Tibial nerve (tissue), 4 donors: ENCODE data around the gene KNG1. TPM values are rescaled to one million over a fixed set of nuclear protein-coding genes. Genes with fewer than 3 reads are reported as not detected.
"Not testable (repeated sequence)": the region's sequence is repeated elsewhere in the genome, so short reads cannot be mapped to it uniquely, and the experiment has no call there.

Source experiments
- DNase-seq, 2 donors: peaks; one replicate each; pipeline ENCODE4 v3.0.0-alpha.2; 2019; ENCODE audit warnings: low spot score in 2 of 2
- H3K27ac ChIP-seq, 4 donors: fragments of 200-600 bp; sonication (generic) in 3 of 4; one replicate each; pipeline ENCODE4 v1.5.1; 2017 to 2019; ENCODE audit warnings: mild to moderate bottlenecking in 1 of 4
- H3K27me3 ChIP-seq, 2 donors: fragments of 200-600 bp; sonication (generic) in 1 of 2; one replicate each; pipeline versions ENCODE4 v1.5.1 to v1.6.0; 2017 to 2019
- H3K36me3 ChIP-seq, 3 donors: fragments of 200-600 bp; sonication (generic); one replicate each; pipeline ENCODE4 v1.5.1; 2018 to 2019
- H3K4me1 ChIP-seq, 4 donors: fragments of 200-600 bp; sonication (generic) in 3 of 4; one replicate each; pipeline ENCODE4 v1.5.1; 2017 to 2019
- H3K4me3 ChIP-seq, 4 donors: fragments of 200-600 bp; sonication (generic) in 3 of 4; one replicate each; pipeline ENCODE4 v1.5.1; 2017 to 2019; ENCODE audit warnings: mild to moderate bottlenecking in 1 of 4, moderate library complexity in 1 of 4
- H3K9me3 ChIP-seq, 4 donors: fragments of 200-600 bp; sonication (generic) in 3 of 4; one replicate each; pipeline ENCODE4 v1.5.1; 2017 to 2019
- EP300 ChIP-seq, 2 donors: sonication (generic); formaldehyde crosslinking; IDR thresholded peaks; one replicate each; pipeline ENCODE4 v1.6.1; 2017; ENCODE audit warnings: antibody characterized with exemption in 2 of 2, mild to moderate bottlenecking in 1 of 2
- POLR2A ChIP-seq, 2 donors: fragments of 450-650 bp; IDR thresholded peaks; one replicate each; pipeline ENCODE4 v1.6.1; 2017; ENCODE audit warnings: antibody characterized with exemption in 2 of 2, mild to moderate bottlenecking in 2 of 2, moderate library complexity in 2 of 2
- WGBS, 2 donors: methylation state at CpG; one replicate each; pipeline ENCODE4 v1.1.5; 2018; 5-methylcytosine and 5-hydroxymethylcytosine counted together
- total RNA-seq, 4 donors: library from RNA; depleted of rRNA; stranded (reverse); fragments of >200 nt; gene quantifications; one replicate each; pipeline ENCODE4 v1.1.0, GENCODE V29; 2016
- TF ChIP-seq, protein P1 (sequence below), 5 experiments: fragments of 200-600 bp in 3 of 5; fragments of 450-650 bp in 2 of 5; sonication (generic) in 3 of 5; IDR thresholded peaks; one replicate each; pipeline ENCODE4 v1.5.1; 2016 to 2019; ENCODE audit warnings: antibody characterized with exemption in 5 of 5, mild to moderate bottlenecking in 3 of 5, moderate library complexity in 2 of 5

The KNG1 gene
- total RNA-seq, 4 donors from 2014 or later, result not detected

DNA sequence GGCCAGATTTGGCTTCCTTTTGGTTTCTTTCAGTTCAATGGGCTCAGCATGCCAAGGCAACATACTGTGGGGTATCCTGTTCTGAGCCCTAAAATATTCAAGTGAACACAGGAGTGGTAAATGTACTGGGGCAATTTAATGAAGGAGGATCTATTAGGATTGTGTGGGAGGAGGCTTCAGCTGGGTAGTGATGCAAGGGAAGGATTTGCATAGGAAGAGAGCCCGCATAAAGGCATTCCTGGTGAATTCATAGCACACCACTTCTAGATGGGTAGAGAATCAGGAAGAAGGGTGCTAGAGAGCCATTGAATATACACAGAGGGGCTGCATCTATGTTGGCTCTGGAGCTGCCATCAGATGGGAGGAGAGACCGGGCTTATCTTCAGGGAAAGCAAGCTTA lies 20.6 kb upstream of the KNG1 start:
- no peak for DNase-seq
- Histone ChIP-seq H3K9me3 (no peaks in the 10 kb centered on the region), H3K4me3 (no peak overlapping the region), H3K27me3 (no peaks in the 10 kb centered on the region), H3K4me1 (no peaks in the 10 kb centered on the region), H3K36me3 (no peaks in the 10 kb centered on the region), H3K27ac (no peak overlapping the region)
- no peak for TF ChIP-seq EP300 (IDR thresholded peaks at IDR 0.05)
- no peak for TF ChIP-seq POLR2A (IDR thresholded peaks at IDR 0.05)
- TF ChIP-seq, protein P1, sequence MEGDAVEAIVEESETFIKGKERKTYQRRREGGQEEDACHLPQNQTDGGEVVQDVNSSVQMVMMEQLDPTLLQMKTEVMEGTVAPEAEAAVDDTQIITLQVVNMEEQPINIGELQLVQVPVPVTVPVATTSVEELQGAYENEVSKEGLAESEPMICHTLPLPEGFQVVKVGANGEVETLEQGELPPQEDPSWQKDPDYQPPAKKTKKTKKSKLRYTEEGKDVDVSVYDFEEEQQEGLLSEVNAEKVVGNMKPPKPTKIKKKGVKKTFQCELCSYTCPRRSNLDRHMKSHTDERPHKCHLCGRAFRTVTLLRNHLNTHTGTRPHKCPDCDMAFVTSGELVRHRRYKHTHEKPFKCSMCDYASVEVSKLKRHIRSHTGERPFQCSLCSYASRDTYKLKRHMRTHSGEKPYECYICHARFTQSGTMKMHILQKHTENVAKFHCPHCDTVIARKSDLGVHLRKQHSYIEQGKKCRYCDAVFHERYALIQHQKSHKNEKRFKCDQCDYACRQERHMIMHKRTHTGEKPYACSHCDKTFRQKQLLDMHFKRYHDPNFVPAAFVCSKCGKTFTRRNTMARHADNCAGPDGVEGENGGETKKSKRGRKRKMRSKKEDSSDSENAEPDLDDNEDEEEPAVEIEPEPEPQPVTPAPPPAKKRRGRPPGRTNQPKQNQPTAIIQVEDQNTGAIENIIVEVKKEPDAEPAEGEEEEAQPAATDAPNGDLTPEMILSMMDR (IDR thresholded peaks at IDR 0.05), result no peak
- WGBS, 2 donors, result 82 to 86% methylated on average over 2 of the region's 2 CpGs

DNA sequence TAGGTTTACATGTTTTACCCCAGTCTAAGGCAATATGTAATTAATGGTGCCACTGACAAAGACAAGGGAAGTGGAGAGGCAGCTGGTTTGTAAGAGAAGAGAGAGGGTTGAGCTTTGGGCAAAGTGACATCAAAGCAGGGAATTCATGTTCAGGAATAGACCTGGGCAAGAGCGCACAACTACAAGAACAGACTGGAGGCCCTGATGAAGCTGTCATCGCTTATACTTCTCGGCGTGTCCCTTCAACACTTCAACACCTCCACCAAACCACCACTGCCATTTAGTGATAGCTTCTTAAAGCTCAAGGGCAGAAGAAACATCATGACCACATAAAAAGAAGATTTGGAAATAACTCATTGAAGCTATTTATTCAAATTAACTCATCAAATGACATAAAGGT lies 19.6 kb upstream of the KNG1 start:
- no peaks in the 10 kb centered on the region for H3K36me3 ChIP-seq
- no peaks in the 10 kb centered on the region for H3K27me3 ChIP-seq
- no peaks in the 10 kb centered on the region for H3K4me1 ChIP-seq
- WGBS, 2 donors, result 83 to 98% methylated on average over 4 of the region's 4 CpGs
- no peaks in the 10 kb centered on the region for H3K9me3 ChIP-seq
- H3K4me3 ChIP-seq, result no peak overlapping the region
- TF ChIP-seq EP300 (IDR thresholded peaks at IDR 0.05) (no peak), POLR2A (IDR thresholded peaks at IDR 0.05) (no peak)
- TF ChIP-seq, protein P1 (IDR thresholded peaks at IDR 0.05), result no peak
- H3K27ac ChIP-seq, result no peak overlapping the region
- no peak for DNase-seq

DNA sequence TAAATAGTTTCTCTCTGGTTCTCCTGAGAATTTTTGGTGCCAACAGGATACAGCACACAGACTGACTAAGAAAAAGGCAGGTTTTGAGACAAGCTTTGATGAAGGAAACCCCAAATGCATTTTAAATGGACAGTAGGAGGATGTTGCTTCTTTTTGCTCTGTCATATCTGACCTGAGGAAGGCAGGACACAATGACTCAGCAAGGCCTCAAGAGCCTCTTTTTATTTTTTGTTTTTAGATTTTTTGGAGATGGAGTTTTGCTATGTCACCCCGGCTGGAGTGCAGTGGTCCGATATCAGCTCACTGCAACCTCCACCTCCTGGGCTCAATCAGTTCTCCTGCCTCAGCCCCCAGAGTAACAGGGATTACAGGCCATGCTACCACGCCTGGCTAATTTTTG lies 16.9 kb upstream of the KNG1 start:
- H3K27me3 ChIP-seq, result no peaks in the 10 kb centered on the region
- WGBS, 2 donors, result 79 to 83% methylated on average over 3 of the region's 3 CpGs
- no peaks in the 10 kb centered on the region for H3K36me3 ChIP-seq
- H3K27ac ChIP-seq, result no peak overlapping the region
- DNase-seq, result no peak
- H3K9me3 ChIP-seq, result no peaks in the 10 kb centered on the region
- no peaks in the 10 kb centered on the region for H3K4me1 ChIP-seq
- H3K4me3 ChIP-seq, result no peak overlapping the region
- no peak for TF ChIP-seq POLR2A (IDR thresholded peaks at IDR 0.05)
- TF ChIP-seq, protein P1 (IDR thresholded peaks at IDR 0.05), result no peak
- TF ChIP-seq EP300 (IDR thresholded peaks at IDR 0.05), result no peak

DNA sequence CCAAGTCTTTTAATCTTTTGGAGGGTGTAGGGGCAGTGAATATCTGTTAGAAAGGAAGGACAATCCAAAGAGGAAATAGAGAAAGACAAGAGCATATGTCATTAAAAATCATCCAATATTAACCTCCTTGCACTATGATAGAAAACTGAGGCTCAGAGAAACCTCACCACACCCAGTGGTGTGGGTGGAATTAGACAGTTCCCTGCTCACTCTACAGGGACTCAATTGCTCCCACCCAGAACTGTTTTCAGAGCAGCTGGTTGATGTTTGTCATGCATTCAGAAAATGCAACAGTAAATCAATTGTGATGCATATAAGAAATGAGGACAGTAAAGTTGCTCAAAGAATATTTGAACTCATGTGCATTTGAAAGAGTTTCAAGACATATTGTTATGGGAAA lies 14.7 kb upstream of the KNG1 start:
- DNase-seq, H3K27ac ChIP-seq, H3K36me3 ChIP-seq, H3K9me3 ChIP-seq, H3K27me3 ChIP-seq, H3K4me1 ChIP-seq, H3K4me3 ChIP-seq: not testable (repeated sequence)

DNA sequence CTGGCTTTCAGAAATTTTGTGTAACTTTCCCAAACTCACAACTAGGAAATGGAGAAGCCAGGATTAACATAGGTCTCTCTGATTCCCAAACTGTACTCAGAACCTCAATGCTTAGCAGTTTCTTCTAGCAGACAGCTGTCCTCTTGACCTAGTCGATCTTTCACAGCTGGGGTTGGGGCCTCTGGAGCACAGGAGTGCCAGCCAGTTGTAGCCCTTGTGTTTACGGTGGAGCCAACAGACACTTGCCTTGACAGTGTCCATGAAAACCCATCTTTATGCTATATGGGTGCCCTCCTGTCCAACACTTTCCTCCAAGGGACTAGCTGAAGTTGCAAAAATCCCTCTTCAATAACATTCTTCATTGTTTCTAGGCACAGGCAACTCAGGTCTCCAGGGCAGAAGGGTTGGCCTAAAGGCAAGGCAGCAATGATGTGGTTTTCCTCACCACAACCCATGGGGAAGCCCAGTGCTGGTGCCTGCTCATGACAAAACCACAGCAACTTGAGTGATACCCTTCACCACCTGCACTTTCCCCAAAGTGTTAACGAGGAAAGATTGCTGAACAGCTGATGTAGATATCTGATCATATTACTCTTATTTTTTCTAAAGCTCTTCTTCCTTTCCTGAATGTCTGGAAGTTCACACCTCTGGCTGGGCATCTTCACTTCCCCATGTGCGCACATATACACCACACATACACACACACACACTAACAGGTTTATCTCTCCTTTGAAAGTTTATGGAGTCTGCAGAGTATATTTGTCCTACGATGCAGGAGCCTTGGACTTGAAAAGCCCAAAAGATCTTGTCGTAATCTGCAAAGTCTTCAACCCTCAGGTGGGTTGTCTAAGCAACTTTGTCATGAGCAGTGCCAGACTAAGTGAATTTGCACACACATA lies 11.0 kb upstream of the KNG1 start:
- H3K27ac ChIP-seq, result no peak overlapping the region
- no peak for DNase-seq
- no peaks in the 10 kb centered on the region for H3K4me1 ChIP-seq
- no peaks in the 10 kb centered on the region for H3K9me3 ChIP-seq
- H3K27me3 ChIP-seq, result no peaks in the 10 kb centered on the region
- no peak overlapping the region for H3K4me3 ChIP-seq
- 76 to 77% methylated on average over 6 of the region's 6 CpGs for WGBS, 2 donors
- no peaks in the 10 kb centered on the region for H3K36me3 ChIP-seq
- TF ChIP-seq EP300 (IDR thresholded peaks at IDR 0.05), result no peak
- TF ChIP-seq, protein P1 (IDR thresholded peaks at IDR 0.05), result no peak
- TF ChIP-seq POLR2A (IDR thresholded peaks at IDR 0.05), result no peak
